GM21515 (cell line): ENCODE data around the gene CNPY3.
"Not testable (repeated sequence)": the region's sequence is repeated elsewhere in the genome, so short reads cannot be mapped to it uniquely, and the experiment has no call there.

Source experiments
- ATAC-seq: cut with Tn5 transposase; IDR thresholded peaks from one replicate; pipeline ENCODE4 v1.9.1; 2021; ENCODE audit not compliant: unreplicated experiment

CNPY3 gene

DNA sequence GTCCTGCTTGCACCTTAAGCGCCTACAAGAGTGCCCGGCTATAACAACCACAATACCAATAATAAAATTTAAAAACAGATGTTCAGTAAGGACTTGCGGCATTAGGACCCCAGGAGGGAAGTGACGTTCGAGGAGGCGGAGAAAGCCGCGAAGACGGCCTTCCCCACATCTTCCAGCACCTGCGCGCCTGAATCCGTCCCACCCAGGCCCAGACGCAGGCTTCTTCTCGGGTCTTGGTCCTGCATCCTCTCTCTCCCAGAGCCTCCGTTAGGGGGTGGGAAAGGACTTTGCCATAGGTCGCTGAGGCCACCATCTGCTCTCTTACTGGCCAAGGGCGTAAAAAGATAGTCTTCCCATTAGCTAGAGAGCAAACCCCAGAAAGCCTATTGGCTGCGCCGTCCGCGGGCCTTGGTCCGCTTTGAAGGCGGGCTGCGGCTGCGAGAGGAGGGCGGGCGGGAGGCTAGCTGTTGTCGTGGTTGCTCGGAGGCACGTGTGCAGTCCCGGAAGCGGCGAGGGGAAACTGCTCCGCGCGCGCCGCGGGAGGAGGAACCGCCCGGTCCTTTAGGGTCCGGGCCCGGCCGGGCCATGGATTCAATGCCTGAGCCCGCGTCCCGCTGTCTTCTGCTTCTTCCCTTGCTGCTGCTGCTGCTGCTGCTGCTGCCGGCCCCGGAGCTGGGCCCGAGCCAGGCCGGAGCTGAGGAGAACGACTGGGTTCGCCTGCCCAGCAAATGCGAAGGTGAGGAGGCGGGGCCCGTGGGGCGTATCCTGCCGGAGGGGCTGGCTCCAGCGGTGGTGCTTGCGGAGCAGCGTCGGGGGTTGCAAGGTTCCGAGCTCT, at the start of gene CNPY3:
CNPY3 (plus strand) TSS at position 495 of the 835 bp plus-strand sequence; CDS start at position 586, 91 bp downstream.
- ATAC-seq, result peak; percentile 67

GRCh38 chr6:42880240-42880817, 49.0 kb upstream of the CNPY3 start:
- ATAC-seq, result not testable (repeated sequence)

DNA sequence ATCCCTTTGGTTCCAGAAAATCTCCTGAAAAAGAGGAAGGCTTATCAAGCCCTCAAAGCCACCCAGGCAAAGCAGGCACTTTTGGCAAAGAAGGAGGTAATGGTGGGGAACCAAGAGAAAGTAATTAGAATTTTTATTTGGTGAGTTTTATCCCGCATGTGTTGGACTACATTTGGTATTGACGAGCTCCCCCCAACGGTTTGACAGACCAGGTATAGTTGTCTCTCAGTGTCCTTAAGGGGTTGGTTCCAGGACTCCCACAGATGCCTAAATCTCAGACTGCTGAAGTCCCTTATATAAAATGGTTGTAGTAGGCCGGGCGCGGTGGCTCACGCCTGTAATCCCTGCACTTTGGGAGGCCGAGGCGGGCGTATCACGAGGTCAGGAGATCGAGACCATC, 48.4 kb upstream of the CNPY3 start:
- not testable (repeated sequence) for ATAC-seq

DNA sequence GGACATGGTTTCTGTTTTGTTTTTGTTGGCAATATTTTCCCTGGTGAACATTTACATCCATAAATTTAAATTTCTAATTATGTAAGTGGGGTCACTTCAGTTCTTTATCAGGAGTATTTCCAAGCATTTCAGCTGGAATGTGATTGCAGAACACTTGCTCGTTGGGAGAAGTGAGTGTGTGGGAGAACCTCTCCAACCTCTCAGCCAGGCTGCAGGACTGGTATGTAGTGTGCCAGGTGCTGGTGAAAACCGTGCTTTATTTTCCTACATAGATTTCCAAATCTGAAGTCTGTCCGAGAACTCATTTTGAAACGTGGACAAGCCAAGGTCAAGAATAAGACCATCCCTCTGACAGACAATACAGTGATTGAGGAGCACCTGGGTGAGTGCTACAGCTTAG, 43.6 kb upstream of the CNPY3 start:
- ATAC-seq, result no peak

DNA sequence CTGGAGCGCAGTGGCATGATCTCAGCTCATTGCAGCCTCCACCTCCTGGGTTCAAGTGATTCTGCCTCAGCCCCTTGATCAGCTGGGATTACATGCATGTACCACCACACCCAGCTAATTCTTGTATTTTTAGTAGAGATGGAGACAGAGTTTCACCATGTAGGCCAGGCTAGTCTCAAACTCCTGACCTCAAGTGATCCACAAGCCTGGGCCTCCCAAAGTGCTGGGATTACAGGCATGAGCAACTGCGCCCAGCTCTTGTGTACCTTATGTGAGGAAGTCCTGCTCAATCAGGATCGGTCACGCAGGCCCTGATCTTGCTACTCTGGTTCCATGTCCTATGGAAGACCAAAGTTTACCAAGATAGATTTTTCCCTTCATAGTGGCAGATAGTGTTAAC, 41.1 kb upstream of the CNPY3 start:
- ATAC-seq, result not testable (repeated sequence)

DNA sequence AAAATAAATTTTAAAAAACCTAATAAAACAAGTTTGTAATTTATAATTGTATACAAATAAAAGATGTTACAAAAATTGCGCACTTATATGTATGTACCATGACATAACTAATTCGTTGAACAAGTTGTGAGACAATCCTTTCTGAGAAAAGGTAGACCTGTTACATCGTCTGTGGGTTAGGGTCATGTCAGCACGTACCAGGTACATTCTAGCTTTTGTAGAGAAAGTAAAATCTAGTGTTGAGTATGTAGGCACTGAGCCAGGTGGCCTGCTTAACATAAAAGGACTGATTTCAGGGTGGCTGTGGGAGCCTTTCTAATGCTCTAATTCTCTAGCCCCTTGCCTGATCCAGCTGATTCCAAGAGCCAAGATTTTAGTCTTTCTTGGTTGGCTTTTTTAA, 39.5 kb upstream of the CNPY3 start:
- ATAC-seq, result no peak

- ATAC-seq, result peak; percentile 92
These were observed 38.7 kb upstream of the CNPY3 start for GRCh38 chr6:42890311-42891198.

DNA sequence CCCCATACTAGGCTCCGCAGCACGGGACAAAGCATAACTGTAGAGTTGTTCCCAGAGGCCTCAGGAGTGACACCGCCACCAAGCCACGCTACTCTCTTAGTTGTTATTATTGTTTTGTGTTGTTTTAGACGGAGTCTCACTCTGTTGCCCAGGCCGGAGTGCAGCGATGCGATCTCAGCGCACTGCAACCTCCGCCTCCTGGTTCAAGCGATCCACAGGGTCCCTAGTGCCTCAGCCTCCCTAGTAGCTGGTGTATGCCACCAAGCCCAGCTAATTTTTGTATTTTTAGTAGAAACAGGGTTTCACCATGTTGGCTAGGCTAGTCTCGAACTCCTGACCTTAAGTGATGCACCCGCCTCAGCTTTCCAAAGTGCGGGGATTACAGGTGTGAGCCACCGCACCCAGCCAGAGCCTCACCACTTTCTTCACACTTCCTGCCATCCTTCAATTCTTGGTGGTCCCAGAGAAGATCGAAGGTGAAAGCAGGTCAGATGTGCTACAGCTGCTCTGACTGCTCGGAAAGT, 38.0 kb upstream of the CNPY3 start:
- no peak for ATAC-seq

- not testable (repeated sequence) for ATAC-seq
These were observed 35.0 kb upstream of the CNPY3 start for GRCh38 chr6:42894041-42894828.

DNA sequence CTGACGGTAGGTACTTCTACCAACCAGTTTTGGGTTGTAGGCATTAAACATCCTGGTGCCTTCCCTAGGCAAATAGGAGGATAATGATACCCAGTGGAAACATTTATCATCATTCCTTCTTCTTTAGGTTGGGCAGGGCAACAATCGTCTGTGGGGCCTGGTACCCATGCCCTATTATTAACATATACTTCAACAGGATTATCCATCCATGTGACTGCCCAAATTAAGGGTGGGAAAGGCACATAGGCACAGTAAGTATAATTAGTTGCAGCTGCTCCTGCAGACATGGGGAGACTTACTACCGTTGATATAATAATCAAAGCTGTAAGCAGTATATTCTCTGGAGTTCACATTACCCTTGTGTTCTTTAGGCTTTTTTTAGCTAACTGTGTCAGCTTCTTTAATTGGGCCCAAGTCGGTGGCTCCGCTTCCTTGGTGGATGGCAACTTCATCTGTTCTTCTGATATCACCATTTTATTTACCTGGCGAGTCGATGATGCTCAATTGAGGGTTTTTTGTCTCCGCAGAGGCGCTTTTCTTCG, 33.0 kb upstream of the CNPY3 start:
- ATAC-seq, result no peak

DNA sequence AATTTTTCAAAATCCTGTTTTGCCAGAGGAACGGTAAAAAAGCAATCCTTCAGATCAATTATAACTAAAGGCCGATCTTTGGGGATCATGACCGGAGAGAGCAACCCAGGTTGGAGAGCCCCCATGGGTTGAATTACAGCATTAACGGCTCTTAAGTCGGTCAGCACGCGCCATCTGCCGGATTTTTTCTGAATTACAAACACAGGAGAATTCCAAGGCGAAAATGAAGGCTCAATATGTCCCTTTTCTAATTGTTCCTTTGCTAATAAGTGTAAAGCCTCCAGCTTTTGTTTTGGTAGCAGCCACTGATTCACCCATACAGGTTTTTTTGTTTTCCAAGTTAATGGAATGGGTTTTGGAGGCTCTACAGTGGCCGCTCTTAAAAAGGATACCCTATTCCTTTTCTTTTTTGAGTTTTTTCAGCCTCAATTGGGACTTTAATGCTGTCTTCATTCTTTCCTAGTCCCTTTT, 30.4 kb upstream of the CNPY3 start:
- ATAC-seq, result no peak

DNA sequence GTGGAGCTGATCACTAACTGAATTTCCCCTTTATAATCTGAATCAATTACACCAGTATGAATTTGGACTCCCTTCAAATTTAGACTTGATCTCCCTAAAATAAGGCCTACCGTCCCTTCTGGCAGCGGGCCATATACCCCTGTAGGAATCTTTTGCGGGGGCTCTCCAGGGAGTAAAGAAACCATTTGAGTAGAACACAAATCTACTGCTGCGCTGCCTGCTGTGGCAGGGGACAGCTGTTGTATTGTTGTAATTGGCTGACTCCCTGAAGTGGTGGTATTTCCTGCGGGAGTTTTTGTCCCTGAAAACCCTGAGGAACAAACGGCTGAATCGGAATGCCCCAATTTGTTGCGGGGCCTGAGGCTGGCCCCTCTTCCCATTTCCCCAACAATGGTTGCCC, 29.4 kb upstream of the CNPY3 start:
- ATAC-seq, result no peak

GRCh38 chr6:42901538-42901957, 27.7 kb upstream of the CNPY3 start:
- no peak for ATAC-seq

- ATAC-seq, result not testable (repeated sequence)
These were observed 26.6 kb upstream of the CNPY3 start for GRCh38 chr6:42902429-42903263.

- no peak for ATAC-seq
These were observed 24.8 kb upstream of the CNPY3 start for GRCh38 chr6:42904467-42904866.

DNA sequence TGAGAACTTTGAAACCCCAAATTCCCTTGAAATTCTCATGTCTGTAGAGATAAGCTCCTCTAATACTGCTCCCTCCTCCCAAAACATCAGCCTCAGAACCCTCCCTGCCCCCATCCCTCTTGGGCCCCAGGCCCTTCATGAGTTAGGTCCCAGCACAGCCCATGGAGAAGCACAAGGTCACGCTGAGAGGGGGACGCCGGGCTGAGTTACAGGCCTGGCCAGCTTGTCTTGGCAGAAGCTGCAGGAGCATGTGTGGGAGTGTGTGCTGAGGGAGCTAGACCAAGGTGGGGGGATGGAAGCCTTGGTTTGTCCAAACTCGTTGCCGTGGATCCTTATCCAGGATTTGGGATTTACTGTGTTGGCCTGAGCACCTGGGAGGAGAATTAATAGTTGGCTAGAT, 21.9 kb upstream of the CNPY3 start:
- no peak for ATAC-seq

- ATAC-seq, result no peak
These were observed 19.4 kb upstream of the CNPY3 start for GRCh38 chr6:42909835-42910234.

DNA sequence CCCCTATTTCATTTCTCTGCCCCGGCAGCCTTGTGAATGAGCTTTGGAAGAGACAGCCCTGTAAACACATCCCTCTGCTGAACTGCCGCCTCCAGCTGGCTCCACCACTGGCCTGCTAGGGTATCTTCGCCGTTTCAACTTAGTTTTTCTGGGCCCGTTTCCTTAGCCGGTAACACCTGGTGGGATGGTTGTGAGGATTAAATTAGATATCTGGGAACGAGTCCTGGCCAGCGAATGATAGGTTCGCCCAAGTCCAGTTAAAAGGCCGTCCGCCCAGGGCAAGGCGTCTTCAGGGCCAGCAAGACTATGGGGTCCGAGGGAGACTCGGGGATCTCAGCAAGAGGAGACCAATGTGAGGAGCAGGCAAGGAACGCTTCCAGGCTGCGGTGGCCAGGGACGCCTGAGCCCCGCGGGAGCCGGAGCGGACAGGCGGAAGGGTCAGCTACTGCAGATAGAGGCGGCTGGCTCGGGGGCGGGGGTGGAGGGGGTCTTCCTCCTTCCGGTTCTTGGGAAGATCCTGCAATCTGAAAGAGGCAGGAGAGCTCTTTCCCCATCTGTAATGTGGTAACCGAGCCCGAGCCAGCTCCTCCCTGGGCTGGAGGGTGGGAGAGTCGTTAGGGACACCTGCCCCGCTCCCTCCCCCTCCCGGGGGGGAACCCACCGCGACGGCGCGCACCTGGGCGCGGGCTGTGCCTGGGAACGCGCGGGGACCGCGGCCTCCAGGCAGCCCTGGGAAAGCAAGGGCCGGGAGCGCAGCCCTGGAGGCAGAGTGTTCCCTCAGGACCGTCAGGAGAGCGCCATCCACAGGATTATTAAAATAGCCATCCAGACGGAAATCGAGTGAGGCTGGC, 17.9 kb upstream of the CNPY3 start:
- ATAC-seq, result no peak
